Activated B cell treated with CpG ODN at 0.5 μM for 24 hours (primary cell): ENCODE measurements around the gene LYSET. TPM values are rescaled to one million over a fixed set of nuclear protein-coding genes. Genes with fewer than 3 reads are reported as not detected.

Experiments
- ATAC-seq: fragments of 200-7000 bp; cut with Tn5 transposase; one replicate; pipeline ENCODE4 v1.10.0; 2021; ENCODE audit warnings: low read depth, mild to moderate bottlenecking, moderate library complexity
- CTCF ChIA-PET: fragments of 350-600 bp; sonication (Branson Sonifier 250); formaldehyde crosslinking; loops from one replicate; lab custom pipeline; 2021; ENCODE audit warnings: antibody characterized with exemption; lab: Charles Lee
- POLR2A ChIA-PET: fragments of 350-600 bp; sonication (Branson Sonifier 250); formaldehyde crosslinking; loops from one replicate; lab custom pipeline; 2021; ENCODE audit warnings: antibody characterized with exemption; lab: Charles Lee
- DNase-seq: peaks from one replicate; pipeline ENCODE4 v3.0.0; 2022
- H3K27ac Mint-ChIP-seq: one replicate; pipeline ENCODE4 v1.8.0; 2020; ENCODE audit warnings: mixed read lengths
- H3K27me3 Mint-ChIP-seq: one replicate; pipeline ENCODE4 v1.8.0; 2021; ENCODE audit warnings: mixed read lengths
- H3K36me3 Mint-ChIP-seq: one replicate; pipeline ENCODE4 v1.8.0; 2021; ENCODE audit warnings: low read depth, mixed read lengths
- H3K4me1 Mint-ChIP-seq: one replicate; pipeline ENCODE4 v1.8.0; 2021; ENCODE audit warnings: mixed read lengths
- H3K4me3 Mint-ChIP-seq: one replicate; pipeline ENCODE4 v1.8.0; 2020; ENCODE audit warnings: mild to moderate bottlenecking, mixed read lengths
- H3K9me3 Mint-ChIP-seq: one replicate; pipeline ENCODE4 v1.8.0; 2020; ENCODE audit warnings: mixed read lengths
- intact Hi-C: fragments of 100-400 bp; cut with micrococcal nuclease; formaldehyde crosslinking; loops from one replicate; pipeline ENCODE4 v1.15.1; 2024
- total RNA-seq: library from RNA; stranded (reverse); gene quantifications from 2 replicates; pipeline ENCODE4 v1.2.3, GENCODE V29; 2022
- TF ChIP-seq, protein P1 (sequence below): fragments of 200-600 bp; IDR thresholded peaks from one replicate; pipeline ENCODE4 v1.8.0; 2022; ENCODE audit warnings: antibody characterized with exemption, mild to moderate bottlenecking

LYSET gene
- total RNA-seq, 1 donor from 2014 or later, result 19.3 TPM

DNA sequence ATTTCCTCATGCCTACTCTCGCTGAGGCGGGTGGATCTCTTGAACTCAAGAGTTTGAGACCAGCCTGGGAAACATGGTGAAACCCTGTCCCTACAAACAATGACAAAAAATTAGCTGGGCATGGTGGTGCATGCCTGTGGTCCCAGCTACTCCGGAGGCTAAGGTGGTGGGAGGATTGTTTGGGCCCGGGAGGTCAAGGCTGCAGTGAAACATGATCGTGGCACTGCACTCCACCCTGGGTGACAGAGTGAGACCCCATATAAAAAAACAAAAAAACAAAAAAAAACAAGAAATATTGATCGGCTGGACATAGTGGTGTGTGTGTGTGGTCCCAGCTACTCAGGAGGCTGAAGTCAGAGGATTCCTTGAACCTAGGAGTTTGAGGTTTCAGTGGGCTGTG, 9.6 kb upstream of the LYSET start:
- no peak for ATAC-seq
- ChIA-PET CTCF (interaction anchor here (1.0 kb wide), 1 partner anchor 224 kb away, joined by 3 read pairs; no protein-coding TSS in a partner anchor), POLR2A (interaction anchor here (1.3 kb wide), 1 partner anchor 9 kb away, joined by 3 read pairs; the partner anchor contains the start of genes LYSET and MOAP1)
- TF ChIP-seq, protein P1, sequence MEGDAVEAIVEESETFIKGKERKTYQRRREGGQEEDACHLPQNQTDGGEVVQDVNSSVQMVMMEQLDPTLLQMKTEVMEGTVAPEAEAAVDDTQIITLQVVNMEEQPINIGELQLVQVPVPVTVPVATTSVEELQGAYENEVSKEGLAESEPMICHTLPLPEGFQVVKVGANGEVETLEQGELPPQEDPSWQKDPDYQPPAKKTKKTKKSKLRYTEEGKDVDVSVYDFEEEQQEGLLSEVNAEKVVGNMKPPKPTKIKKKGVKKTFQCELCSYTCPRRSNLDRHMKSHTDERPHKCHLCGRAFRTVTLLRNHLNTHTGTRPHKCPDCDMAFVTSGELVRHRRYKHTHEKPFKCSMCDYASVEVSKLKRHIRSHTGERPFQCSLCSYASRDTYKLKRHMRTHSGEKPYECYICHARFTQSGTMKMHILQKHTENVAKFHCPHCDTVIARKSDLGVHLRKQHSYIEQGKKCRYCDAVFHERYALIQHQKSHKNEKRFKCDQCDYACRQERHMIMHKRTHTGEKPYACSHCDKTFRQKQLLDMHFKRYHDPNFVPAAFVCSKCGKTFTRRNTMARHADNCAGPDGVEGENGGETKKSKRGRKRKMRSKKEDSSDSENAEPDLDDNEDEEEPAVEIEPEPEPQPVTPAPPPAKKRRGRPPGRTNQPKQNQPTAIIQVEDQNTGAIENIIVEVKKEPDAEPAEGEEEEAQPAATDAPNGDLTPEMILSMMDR, result no peak
- intact Hi-C loops, result no loop called here
- no peaks in the 10 kb centered on the region for H3K9me3 Mint-ChIP-seq
- peaks cover 5% of the 10 kb centered on the region for H3K27me3 Mint-ChIP-seq
- H3K36me3 Mint-ChIP-seq, result no peaks in the 10 kb centered on the region
- H3K4me3 Mint-ChIP-seq, result no peak overlapping the region
- no peak overlapping the region for H3K27ac Mint-ChIP-seq
- H3K4me1 Mint-ChIP-seq, result no peaks in the 10 kb centered on the region
- DNase-seq, result no peak

DNA sequence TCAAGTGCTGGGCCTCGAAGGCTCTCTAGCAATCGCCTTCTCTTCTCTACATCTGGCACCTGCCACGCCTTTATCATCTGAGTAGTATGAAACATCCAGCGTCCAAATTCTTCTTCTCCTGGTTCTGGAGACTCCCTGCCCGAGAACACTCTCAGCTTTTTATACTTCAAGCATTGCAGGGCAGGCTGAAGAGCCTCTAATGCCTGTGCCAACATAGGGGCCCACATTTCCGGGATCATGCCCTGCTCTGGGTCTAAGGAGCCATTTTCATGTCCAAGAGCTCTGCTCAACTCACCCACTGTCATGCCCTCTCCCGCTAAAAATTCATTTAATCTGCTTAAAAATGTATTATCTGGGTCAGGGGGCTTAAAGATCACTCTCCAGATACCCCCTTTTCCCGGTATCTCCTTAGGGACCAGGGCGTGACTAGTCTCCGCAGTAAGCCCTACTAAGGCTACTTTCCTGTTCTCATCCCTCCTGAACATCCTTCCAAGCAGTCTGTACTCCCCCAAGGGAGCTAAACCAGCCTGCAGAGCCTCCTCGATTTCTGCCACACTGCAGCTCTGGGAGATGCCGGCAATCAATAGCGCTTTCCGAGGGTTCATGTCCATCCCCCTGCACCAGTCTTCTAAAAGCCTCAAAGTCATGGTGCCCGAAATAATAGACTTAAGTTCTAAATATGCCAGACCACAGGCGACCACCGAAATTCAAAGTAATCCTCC, 1.4 kb upstream of the LYSET start:
- TF ChIP-seq, protein P1, result no peak
- no peaks in the 10 kb centered on the region for H3K27me3 Mint-ChIP-seq
- intact Hi-C loops, result loop anchor here (1.0 to 10.0 kb wide), 3 partner anchors 68 to 1079 kb away; partner anchors contain the start of genes ATXN3 and ITPK1

DNA sequence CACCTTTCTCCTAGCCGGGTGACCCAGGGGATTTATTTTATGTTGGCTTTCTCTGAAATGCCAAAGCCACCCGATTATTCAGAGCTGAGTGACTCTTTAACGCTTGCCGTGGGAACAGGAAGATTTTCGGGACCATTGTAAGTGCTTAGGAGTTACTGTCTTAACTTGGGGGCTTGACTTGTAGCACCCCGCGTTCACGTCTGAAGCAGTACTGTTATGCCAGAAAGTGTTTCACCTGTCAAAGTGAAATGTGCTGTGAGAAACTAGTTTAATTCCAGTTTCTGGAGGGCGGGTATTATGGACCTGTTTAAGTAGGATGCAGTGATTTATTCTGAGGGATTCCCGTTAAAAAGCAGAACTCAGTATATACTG, 218 bp downstream of the LYSET start:
- POLR2A ChIA-PET, result interaction anchor here (0.6 to 3.7 kb wide), 12 partner anchors 9 to 1145 kb away, joined by 3 to 38 read pairs (median 3); partner anchors contain the start of genes CPSF2, DDX24, GON7 and IFI27L1
- Mint-ChIP-seq H3K4me3 (peak overlapping the region; percentile 92), H3K27ac (peak overlapping the region; percentile 93), H3K9me3 (no peaks in the 10 kb centered on the region), H3K4me1 (peaks cover 24% of the 10 kb centered on the region), H3K27me3 (no peaks in the 10 kb centered on the region), H3K36me3 (peaks cover 38% of the 10 kb centered on the region)
- intact Hi-C loops, result loop anchor here (1.0 to 10.0 kb wide), 3 partner anchors 22 to 1081 kb away; partner anchors contain the start of genes ATXN3, GOLGA5, GON7 and UBR7
- TF ChIP-seq, protein P1, result no peak
- no peak for DNase-seq
- ATAC-seq, result peak; percentile 1
- CTCF ChIA-PET, result interaction anchor here (0.5 to 3.0 kb wide), 6 partner anchors 14 to 434 kb away, joined by 3 to 16 read pairs (median 4); partner anchors contain the start of genes GON7, ITPK1 and UBR7

More for the DNA sequence above, 1.4 kb upstream of the LYSET start:
- H3K4me3 Mint-ChIP-seq, result peak overlapping the region; percentile 83
- CTCF ChIA-PET, result interaction anchor here (1.4 to 3.0 kb wide), 3 partner anchors 23 to 232 kb away, joined by 4 to 16 read pairs (median 8); partner anchors contain the start of genes GON7 and UBR7
- H3K9me3 Mint-ChIP-seq, result no peaks in the 10 kb centered on the region
- POLR2A ChIA-PET, result interaction anchor here (1.6 to 3.7 kb wide), 3 partner anchors 8 to 69 kb away, joined by 3 to 38 read pairs (median 24); partner anchors contain the start of genes GON7, ITPK1 and UBR7
- H3K4me1 Mint-ChIP-seq, result peaks cover 24% of the 10 kb centered on the region
- ATAC-seq, result no peak
- DNase-seq, result no peak
- peak overlapping the region; percentile 77 for H3K27ac Mint-ChIP-seq
- H3K36me3 Mint-ChIP-seq, result peaks cover 30% of the 10 kb centered on the region

DNA sequence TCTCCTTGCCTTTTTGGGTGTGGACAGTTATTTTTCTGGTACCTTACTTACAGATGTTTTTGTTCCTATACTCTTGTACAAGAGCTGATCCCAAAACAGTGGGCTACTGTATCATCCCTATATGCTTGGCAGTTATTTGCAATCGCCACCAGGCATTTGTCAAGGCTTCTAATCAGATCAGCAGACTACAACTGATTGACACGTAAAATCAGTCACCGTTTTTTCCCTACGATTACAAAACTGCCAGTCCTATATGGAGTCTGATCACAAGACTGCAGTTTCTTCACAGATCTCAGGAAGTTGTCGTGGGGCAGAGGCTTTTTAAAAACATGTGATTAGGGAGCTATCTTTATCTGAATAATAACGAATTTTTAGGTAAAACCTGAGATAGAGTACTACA, 1.3 kb downstream of the LYSET start:
- no peaks in the 10 kb centered on the region for H3K27me3 Mint-ChIP-seq
- ATAC-seq (no peak), DNase-seq (no peak)
- CTCF ChIA-PET, result interaction anchor here (1.2 to 1.4 kb wide), 2 partner anchors 17 to 73 kb away, joined by 3 to 4 read pairs; no protein-coding TSS in a partner anchor
- TF ChIP-seq, protein P1, result no peak
- intact Hi-C loops, result loop anchor here (10.0 kb wide), 1 partner anchor 1082 kb away; the partner anchor contains the start of gene ATXN3
- H3K9me3 Mint-ChIP-seq, result no peaks in the 10 kb centered on the region
- peaks cover 24% of the 10 kb centered on the region for H3K4me1 Mint-ChIP-seq
- peaks cover 39% of the 10 kb centered on the region for H3K36me3 Mint-ChIP-seq
- POLR2A ChIA-PET, result no interaction called here
- peak overlapping the region; percentile 62 for H3K4me3 Mint-ChIP-seq
- H3K27ac Mint-ChIP-seq, result peak overlapping the region; percentile 56
